A549 (cell line): ENCODE data around the gene NLRC5. TPM values are rescaled to one million over a fixed set of nuclear protein-coding genes. Genes with fewer than 3 reads are reported as not detected.

Experiments
- ATAC-seq, 2 experiments: fragments of 200-7000 bp in 1 of 2; fragments of >200 bp in 1 of 2; cut with Nextera tagmentation in 1 of 2; cut with Tn5 transposase in 1 of 2; 3 replicates each; pipeline versions ENCODE4 v1.8.0 to v1.9.1; 2018 to 2020; ENCODE audit warnings: mild to moderate bottlenecking in 1 of 2, moderate library complexity in 1 of 2
- CTCF ChIA-PET: fragments of 300-600 bp; sonication (Branson Sonifier 250); formaldehyde crosslinking; extraction: SDS; loops from one replicate; lab custom pipeline; 2021; ENCODE audit warnings: antibody characterized with exemption, inconsistent platforms; lab: Yijun Ruan, JAX
- POLR2A ChIA-PET: fragments of 350-600 bp; formaldehyde crosslinking; extraction: SDS; loops from one replicate; lab custom pipeline; 2021; ENCODE audit warnings: antibody characterized with exemption, inconsistent platforms; lab: Yijun Ruan, JAX
- DNase-seq, 2 experiments: peaks; one replicate each; pipeline versions ENCODE4 v3.0.0 to v3.0.0-alpha.2; 2011 to 2016; ENCODE audit warnings: low read depth in 1 of 2, low spot score in 1 of 2
- FAIRE-seq: peaks from 2 replicates; lab custom pipeline; 2011; peaks lifted over from hg19 to GRCh38; lab: Jason Lieb, UNC
- H3K27ac ChIP-seq, 2 experiments: fragments of >200 bp; sonication (Bioruptor Twin); formaldehyde crosslinking; 3 replicates each; pipeline ENCODE4 v1.5.1; 2016 to 2017
- H3K4me1 ChIP-seq: fragments of >200 bp; sonication (Bioruptor Twin); formaldehyde crosslinking; 3 replicates; pipeline ENCODE4 v1.6.1; 2016
- H3K4me2 ChIP-seq: fragments of >200 bp; sonication (Bioruptor Twin); formaldehyde crosslinking; 3 replicates; pipeline ENCODE4 v1.6.1; 2016
- H3K4me3 ChIP-seq: fragments of >200 bp; sonication (Bioruptor Twin); formaldehyde crosslinking; 3 replicates; pipeline ENCODE4 v1.5.1; 2016
- H3K9me3 ChIP-seq: fragments of >200 bp; sonication (Bioruptor Twin); formaldehyde crosslinking; 3 replicates; pipeline ENCODE4 v1.6.1; 2016
- EHF ChIP-seq: fragments of 250-450 bp; sonication (Bioruptor Pico); IDR thresholded peaks from 2 replicates; pipeline ENCODE4 v1.5.0; 2020; ENCODE audit warnings: mild to moderate bottlenecking
- EHMT2 ChIP-seq: fragments of 200-600 bp; sonication (generic); IDR thresholded peaks from 2 replicates; pipeline ENCODE4 v1.6.1; 2016; ENCODE audit warnings: antibody characterized with exemption, low read depth, mild to moderate bottlenecking, moderate library complexity
- ESRRA ChIP-seq: fragments of 150-350 bp; IDR thresholded peaks from 2 replicates; pipeline ENCODE4 v1.6.1; 2014; ENCODE audit warnings: mild to moderate bottlenecking, low read length, borderline replicate concordance
- GATA3 ChIP-seq: IDR thresholded peaks from 2 replicates; pipeline ENCODE4 v1.6.1; 2012; ENCODE audit warnings: borderline replicate concordance
- HEYL ChIP-seq: fragments of 250-450 bp; sonication (Bioruptor Pico); IDR thresholded peaks from 2 replicates; pipeline ENCODE4 v1.8.0; 2021; ENCODE audit warnings: mild to moderate bottlenecking, moderate library complexity
- HOXB5 ChIP-seq: fragments of 250-450 bp; sonication (Bioruptor Pico); IDR thresholded peaks from 2 replicates; pipeline ENCODE4 v1.5.0; 2020; ENCODE audit warnings: mild to moderate bottlenecking, moderate library complexity
- NPAS2 ChIP-seq: fragments of 250-450 bp; sonication (Bioruptor Pico); IDR thresholded peaks from 2 replicates; pipeline ENCODE4 v1.8.0; 2022; ENCODE audit warnings: mild to moderate bottlenecking, moderate library complexity, borderline replicate concordance
- POLR2A ChIP-seq: IDR thresholded peaks from 2 replicates; pipeline ENCODE4 v1.6.1; 2012; ENCODE audit warnings: mild to moderate bottlenecking, low read length
- RFX5 ChIP-seq: fragments of 450-650 bp; IDR thresholded peaks from 2 replicates; pipeline ENCODE4 v1.7.1; 2014; ENCODE audit warnings: antibody characterized with exemption, mild to moderate bottlenecking, moderate library complexity
- SMC3 ChIP-seq: fragments of >200 bp; sonication (Bioruptor Twin); formaldehyde crosslinking; IDR thresholded peaks from 3 replicates; pipeline ENCODE4 v1.6.1; 2018; ENCODE audit warnings: inconsistent platforms
- ZC3H11A ChIP-seq: fragments of 450-650 bp; IDR thresholded peaks from 2 replicates; pipeline ENCODE4 v1.6.1; 2014; ENCODE audit warnings: antibody characterized with exemption, mild to moderate bottlenecking
- ZFP36 ChIP-seq: fragments of 450-650 bp; IDR thresholded peaks from 2 replicates; pipeline ENCODE4 v1.6.1; 2014; ENCODE audit warnings: borderline replicate concordance; ENCODE audit not compliant: partially characterized antibody
- WGBS: methylation state at CpG from one replicate; pipeline ENCODE4 v1.1.6; 2017; ENCODE audit errors: missing lambda C conversion rate; 5-methylcytosine and 5-hydroxymethylcytosine counted together
- polyA plus RNA-seq, 4 experiments: library from polyadenylated mRNA; depleted of rRNA in 3 of 4; stranded (reverse); fragments of >200 nt; fragmentation: RNase III in 1 of 4; extraction: RNeasy Plus Mini Kit Qiagen cat#74134 plus additional on column Dnase treatment in 1 of 4; gene quantifications; 2 replicates in 3 of 4; 3 replicates in 1 of 4; pipeline ENCODE4 v1.2.3, GENCODE V29; 2011 to 2017
- TF ChIP-seq, protein P1 (sequence below): fragments of 200-600 bp; sonication (generic); IDR thresholded peaks from 2 replicates; pipeline ENCODE4 v1.6.1; 2016; ENCODE audit warnings: antibody characterized with exemption, mild to moderate bottlenecking, moderate library complexity
- TF ChIP-seq, protein P2 (sequence below): fragments of >200 bp; sonication (Bioruptor Twin); formaldehyde crosslinking; IDR thresholded peaks from 3 replicates; pipeline ENCODE4 v1.5.1; 2016

Gene NLRC5
- polyA plus RNA-seq, 2 of the 4 experiments (the other 2 are of a cell fraction), result 2.5 to 3.6 TPM

GRCh38 chr16:57030346-57030902 is 41.1 kb downstream of the NLRC5 start:
- Histone ChIP-seq H3K4me2 (no peak overlapping the region), H3K27ac (no peak overlapping the region), H3K4me3 (no peak overlapping the region), H3K9me3 (no peaks in the 10 kb centered on the region), H3K4me1 (no peaks in the 10 kb centered on the region)
- ATAC-seq (no peak), DNase-seq (no peak), FAIRE-seq (no peak)
- CTCF ChIA-PET, result interaction anchor here (0.6 kb wide), 1 partner anchor 445 kb away, joined by 5 read pairs; no protein-coding TSS in a partner anchor
- WGBS, result 34% methylated on average over 2 of the region's 2 CpGs
- TF ChIP-seq, protein P1, sequence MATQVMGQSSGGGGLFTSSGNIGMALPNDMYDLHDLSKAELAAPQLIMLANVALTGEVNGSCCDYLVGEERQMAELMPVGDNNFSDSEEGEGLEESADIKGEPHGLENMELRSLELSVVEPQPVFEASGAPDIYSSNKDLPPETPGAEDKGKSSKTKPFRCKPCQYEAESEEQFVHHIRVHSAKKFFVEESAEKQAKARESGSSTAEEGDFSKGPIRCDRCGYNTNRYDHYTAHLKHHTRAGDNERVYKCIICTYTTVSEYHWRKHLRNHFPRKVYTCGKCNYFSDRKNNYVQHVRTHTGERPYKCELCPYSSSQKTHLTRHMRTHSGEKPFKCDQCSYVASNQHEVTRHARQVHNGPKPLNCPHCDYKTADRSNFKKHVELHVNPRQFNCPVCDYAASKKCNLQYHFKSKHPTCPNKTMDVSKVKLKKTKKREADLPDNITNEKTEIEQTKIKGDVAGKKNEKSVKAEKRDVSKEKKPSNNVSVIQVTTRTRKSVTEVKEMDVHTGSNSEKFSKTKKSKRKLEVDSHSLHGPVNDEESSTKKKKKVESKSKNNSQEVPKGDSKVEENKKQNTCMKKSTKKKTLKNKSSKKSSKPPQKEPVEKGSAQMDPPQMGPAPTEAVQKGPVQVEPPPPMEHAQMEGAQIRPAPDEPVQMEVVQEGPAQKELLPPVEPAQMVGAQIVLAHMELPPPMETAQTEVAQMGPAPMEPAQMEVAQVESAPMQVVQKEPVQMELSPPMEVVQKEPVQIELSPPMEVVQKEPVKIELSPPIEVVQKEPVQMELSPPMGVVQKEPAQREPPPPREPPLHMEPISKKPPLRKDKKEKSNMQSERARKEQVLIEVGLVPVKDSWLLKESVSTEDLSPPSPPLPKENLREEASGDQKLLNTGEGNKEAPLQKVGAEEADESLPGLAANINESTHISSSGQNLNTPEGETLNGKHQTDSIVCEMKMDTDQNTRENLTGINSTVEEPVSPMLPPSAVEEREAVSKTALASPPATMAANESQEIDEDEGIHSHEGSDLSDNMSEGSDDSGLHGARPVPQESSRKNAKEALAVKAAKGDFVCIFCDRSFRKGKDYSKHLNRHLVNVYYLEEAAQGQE, result peak; percentile 56; the same call in 1 of the 2 replicates
- peak; percentile 33; the same call in 1 of the 2 replicates for TF ChIP-seq EHMT2
- TF ChIP-seq HOXB5, result no peak
- POLR2A ChIA-PET, result no interaction called here

DNA sequence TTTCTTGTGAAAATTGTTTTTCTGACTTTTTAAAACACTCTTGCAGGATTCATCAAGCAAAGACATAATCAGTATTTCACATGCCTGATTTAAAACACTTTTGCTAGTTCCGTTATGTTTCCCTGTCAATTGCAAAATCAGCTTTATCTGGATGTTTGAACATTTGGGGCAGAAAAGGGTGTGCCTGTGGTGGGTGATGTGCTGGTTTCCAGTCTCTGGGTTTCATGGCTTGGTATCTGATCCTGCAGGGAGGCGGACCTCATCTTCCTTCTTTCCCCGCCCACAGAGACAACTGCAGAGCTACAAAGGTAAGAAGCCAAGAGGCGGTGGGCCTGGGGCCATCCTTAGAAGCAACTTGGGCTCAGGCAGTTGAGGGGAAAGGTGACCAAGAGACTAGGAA is 41.8 kb downstream of the NLRC5 start:
- TF ChIP-seq EHF (no peak), HEYL (no peak), RFX5 (no peak), POLR2A (no peak), NPAS2 (CRISPR knock-in tag) (no peak), ZFP36 (no peak), ZC3H11A (no peak), SMC3 (no peak), ESRRA (no peak), GATA3 (no peak)
- TF ChIP-seq, protein P1, result no peak
- TF ChIP-seq, protein P2, sequence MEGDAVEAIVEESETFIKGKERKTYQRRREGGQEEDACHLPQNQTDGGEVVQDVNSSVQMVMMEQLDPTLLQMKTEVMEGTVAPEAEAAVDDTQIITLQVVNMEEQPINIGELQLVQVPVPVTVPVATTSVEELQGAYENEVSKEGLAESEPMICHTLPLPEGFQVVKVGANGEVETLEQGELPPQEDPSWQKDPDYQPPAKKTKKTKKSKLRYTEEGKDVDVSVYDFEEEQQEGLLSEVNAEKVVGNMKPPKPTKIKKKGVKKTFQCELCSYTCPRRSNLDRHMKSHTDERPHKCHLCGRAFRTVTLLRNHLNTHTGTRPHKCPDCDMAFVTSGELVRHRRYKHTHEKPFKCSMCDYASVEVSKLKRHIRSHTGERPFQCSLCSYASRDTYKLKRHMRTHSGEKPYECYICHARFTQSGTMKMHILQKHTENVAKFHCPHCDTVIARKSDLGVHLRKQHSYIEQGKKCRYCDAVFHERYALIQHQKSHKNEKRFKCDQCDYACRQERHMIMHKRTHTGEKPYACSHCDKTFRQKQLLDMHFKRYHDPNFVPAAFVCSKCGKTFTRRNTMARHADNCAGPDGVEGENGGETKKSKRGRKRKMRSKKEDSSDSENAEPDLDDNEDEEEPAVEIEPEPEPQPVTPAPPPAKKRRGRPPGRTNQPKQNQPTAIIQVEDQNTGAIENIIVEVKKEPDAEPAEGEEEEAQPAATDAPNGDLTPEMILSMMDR, result no peak
- WGBS, result 85% methylated on average over 4 of the region's 4 CpGs
- POLR2A ChIA-PET, result no interaction called here
- Histone ChIP-seq H3K27ac (no peak overlapping the region), H3K4me3 (no peak overlapping the region), H3K4me1 (no peaks in the 10 kb centered on the region), H3K9me3 (no peaks in the 10 kb centered on the region), H3K4me2 (no peak overlapping the region)
- FAIRE-seq (no peak), DNase-seq (no peak), ATAC-seq (no peak)
- CTCF ChIA-PET, result no interaction called here
